ENCODE data around the gene PLEKHB2.

- TF ChIP-seq POLR2A (IDR thresholded peaks at IDR 0.05; ENCODE audit: low read length) (no peak), GATA1 (IDR thresholded peaks at IDR 0.05; ENCODE audit: low read depth, low read length) (no peak)
Measured at GRCh38 chr2:131115752-131116151, 10.6 kb downstream of the PLEKHB2 start.
